CD4-positive, alpha-beta T cell treated with Interleukin-6 at 100 ng/mL for 8 hours (primary cell): ENCODE measurements around the gene TGM3.

ENCODE experiments used
- DNase-seq: peaks from one replicate; pipeline ENCODE4 v3.0.0-alpha.2; 2020; ENCODE audit warnings: mixed read lengths, low spot score

TGM3 gene

GRCh38 chr20:2285613-2286012, 10.2 kb upstream of the TGM3 start:
- DNase-seq: no peak

- no peak for DNase-seq
Observed at GRCh38 chr20:2287504-2287903, 8.3 kb upstream of the TGM3 start.

- no peak for DNase-seq
Observed at GRCh38 chr20:2289475-2289874, 6.3 kb upstream of the TGM3 start.

GRCh38 chr20:2290486-2290885, 5.3 kb upstream of the TGM3 start:
- no peak for DNase-seq

- DNase-seq: no peak
Observed at GRCh38 chr20:2292416-2293110, 3.2 kb upstream of the TGM3 start.

GRCh38 chr20:2293486-2293885, 2.3 kb upstream of the TGM3 start:
- no peak for DNase-seq

- no peak for DNase-seq
Observed at GRCh38 chr20:2293971-2294370, 1.8 kb upstream of the TGM3 start.

GRCh38 chr20:2295286-2295685, 515 bp upstream of the TGM3 start:
- no peak for DNase-seq

- DNase-seq: no peak
Observed at GRCh38 chr20:2296524-2297356, 939 bp downstream of the TGM3 start.

GRCh38 chr20:2297357-2297728, 1.5 kb downstream of the TGM3 start:
- no peak for DNase-seq

GRCh38 chr20:2298116-2298515, 2.3 kb downstream of the TGM3 start:
- no peak for DNase-seq

- no peak for DNase-seq
Observed at GRCh38 chr20:2298701-2299100, 2.9 kb downstream of the TGM3 start.

GRCh38 chr20:2299301-2299700, 3.5 kb downstream of the TGM3 start:
- no peak for DNase-seq

- DNase-seq: no peak
Observed at GRCh38 chr20:2300002-2300401, 4.2 kb downstream of the TGM3 start.

- DNase-seq: no peak
Observed at GRCh38 chr20:2300420-2300819, 4.6 kb downstream of the TGM3 start.

- peak; percentile 3 for DNase-seq
Observed at GRCh38 chr20:2301164-2301622, 5.4 kb downstream of the TGM3 start.

GRCh38 chr20:2302384-2303060, 6.7 kb downstream of the TGM3 start:
- DNase-seq: no peak

GRCh38 chr20:2303673-2304072, 7.9 kb downstream of the TGM3 start:
- DNase-seq: no peak

- no peak for DNase-seq
Observed at GRCh38 chr20:2304180-2304579, 8.4 kb downstream of the TGM3 start.

GRCh38 chr20:2305029-2305428, 9.2 kb downstream of the TGM3 start:
- DNase-seq: no peak

- no peak for DNase-seq
Observed at GRCh38 chr20:2305479-2305878, 9.7 kb downstream of the TGM3 start.

GRCh38 chr20:2305946-2306345, 10.1 kb downstream of the TGM3 start:
- DNase-seq: no peak

GRCh38 chr20:2307136-2307535, 11.3 kb downstream of the TGM3 start:
- DNase-seq: no peak
